ENCODE results near the gene MISP3.

The MISP3 gene

GRCh38 chr19:14061751-14062557 is 10.6 kb upstream of the MISP3 start, which contains the start of gene PALM3:
PALM3 (minus strand) TSS chr19:14062076; CDS start chr19:14061980, 96 bp downstream.
- H3K4me3 ChIP-seq (ENCODE audit: low read depth, low read length) = no peak within 1 kb of the TSS
- DNase-seq (ENCODE audit: low read depth) = no peak
- TF ChIP-seq CTCF (IDR thresholded peaks at IDR 0.05; ENCODE audit: low read depth, low read length) (no peak), MYC (IDR thresholded peaks at IDR 0.05; ENCODE audit: low read depth, low read length) (no peak), MAX (IDR thresholded peaks at IDR 0.05; ENCODE audit: low read depth, low read length) (no peak), POLR2A (IDR thresholded peaks at IDR 0.05; ENCODE audit: extremely low read depth, insufficient read length) (no peak)

GRCh38 chr19:14062558-14062855 is 10.1 kb upstream of the MISP3 start:
- H3K4me3 ChIP-seq (ENCODE audit: low read depth, low read length) = no peak overlapping the region
- TF ChIP-seq CTCF (IDR thresholded peaks at IDR 0.05; ENCODE audit: low read depth, low read length) (no peak), MYC (IDR thresholded peaks at IDR 0.05; ENCODE audit: low read depth, low read length) (no peak), POLR2A (IDR thresholded peaks at IDR 0.05; ENCODE audit: extremely low read depth, insufficient read length) (no peak), MAX (IDR thresholded peaks at IDR 0.05; ENCODE audit: low read depth, low read length) (no peak)
- no peak for DNase-seq (ENCODE audit: low read depth)

DNA sequence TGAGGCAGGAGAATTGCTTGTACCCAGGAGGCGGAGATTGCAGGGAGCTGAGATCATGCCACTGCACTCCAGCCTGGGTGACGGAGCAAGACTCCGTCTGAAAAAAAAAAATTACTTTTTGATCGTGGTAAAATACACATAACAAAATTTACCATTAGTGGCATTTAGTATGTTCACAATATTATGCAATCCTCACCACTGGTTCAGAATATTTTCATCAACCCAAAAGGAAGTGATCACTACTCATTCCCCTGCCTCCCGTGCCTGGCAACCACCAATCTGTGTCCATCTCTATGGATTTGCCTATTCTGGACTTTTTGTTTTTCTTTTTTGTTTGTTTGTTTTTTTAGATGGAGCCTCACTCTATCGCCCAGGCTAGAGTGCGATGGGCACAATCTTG is 9.5 kb upstream of the MISP3 start:
- TF ChIP-seq POLR2A (IDR thresholded peaks at IDR 0.05; ENCODE audit: extremely low read depth, insufficient read length) (no peak), MAX (IDR thresholded peaks at IDR 0.05; ENCODE audit: low read depth, low read length) (no peak), MYC (IDR thresholded peaks at IDR 0.05; ENCODE audit: low read depth, low read length) (no peak), CTCF (IDR thresholded peaks at IDR 0.05; ENCODE audit: low read depth, low read length) (no peak)
- no peak overlapping the region for H3K4me3 ChIP-seq (ENCODE audit: low read depth, low read length)
- DNase-seq (ENCODE audit: low read depth) = no peak

DNA sequence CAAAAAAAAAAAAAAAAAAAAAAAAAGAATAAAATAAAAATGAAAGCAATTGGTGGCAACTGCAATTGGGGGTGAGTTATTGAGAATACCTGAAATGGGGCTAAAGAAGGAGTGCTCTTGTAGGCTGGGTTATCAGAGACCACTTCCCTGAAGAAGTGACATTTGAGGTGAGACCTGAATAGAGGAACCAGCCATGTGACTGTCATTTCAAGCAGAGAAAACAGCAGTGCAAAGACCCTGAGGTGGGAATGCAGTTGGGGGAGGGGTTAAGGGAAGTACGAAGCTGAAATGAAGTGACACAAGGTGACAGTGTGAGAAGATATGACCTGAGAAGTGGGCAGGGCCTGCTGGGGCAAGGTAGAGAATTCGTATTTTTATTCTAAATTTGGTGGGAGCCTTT is 6.5 kb upstream of the MISP3 start:
- DNase-seq (ENCODE audit: low read depth) = no peak
- H3K4me3 ChIP-seq (ENCODE audit: low read depth, low read length) = no peak overlapping the region
- TF ChIP-seq CTCF (IDR thresholded peaks at IDR 0.05; ENCODE audit: low read depth, low read length) (no peak), MAX (IDR thresholded peaks at IDR 0.05; ENCODE audit: low read depth, low read length) (no peak), POLR2A (IDR thresholded peaks at IDR 0.05; ENCODE audit: extremely low read depth, insufficient read length) (no peak), MYC (IDR thresholded peaks at IDR 0.05; ENCODE audit: low read depth, low read length) (no peak)

GRCh38 chr19:14070268-14071050 is 2.1 kb upstream of the MISP3 start:
- TF ChIP-seq CTCF (IDR thresholded peaks at IDR 0.05; ENCODE audit: low read depth, low read length) (no peak), POLR2A (IDR thresholded peaks at IDR 0.05; ENCODE audit: extremely low read depth, insufficient read length) (no peak), MYC (IDR thresholded peaks at IDR 0.05; ENCODE audit: low read depth, low read length) (no peak), MAX (IDR thresholded peaks at IDR 0.05; ENCODE audit: low read depth, low read length) (no peak)
- DNase-seq (ENCODE audit: low read depth) = no peak
- no peak overlapping the region for H3K4me3 ChIP-seq (ENCODE audit: low read depth, low read length)
